ENCODE data around the gene TBC1D22A. TPM values are rescaled to one million over a fixed set of nuclear protein-coding genes. Genes with fewer than 3 reads are reported as not detected.

The TBC1D22A gene
- total RNA-seq, 6 donors from 2014 or later = 27.1 to 48.2 (median 35.3) TPM

DNA sequence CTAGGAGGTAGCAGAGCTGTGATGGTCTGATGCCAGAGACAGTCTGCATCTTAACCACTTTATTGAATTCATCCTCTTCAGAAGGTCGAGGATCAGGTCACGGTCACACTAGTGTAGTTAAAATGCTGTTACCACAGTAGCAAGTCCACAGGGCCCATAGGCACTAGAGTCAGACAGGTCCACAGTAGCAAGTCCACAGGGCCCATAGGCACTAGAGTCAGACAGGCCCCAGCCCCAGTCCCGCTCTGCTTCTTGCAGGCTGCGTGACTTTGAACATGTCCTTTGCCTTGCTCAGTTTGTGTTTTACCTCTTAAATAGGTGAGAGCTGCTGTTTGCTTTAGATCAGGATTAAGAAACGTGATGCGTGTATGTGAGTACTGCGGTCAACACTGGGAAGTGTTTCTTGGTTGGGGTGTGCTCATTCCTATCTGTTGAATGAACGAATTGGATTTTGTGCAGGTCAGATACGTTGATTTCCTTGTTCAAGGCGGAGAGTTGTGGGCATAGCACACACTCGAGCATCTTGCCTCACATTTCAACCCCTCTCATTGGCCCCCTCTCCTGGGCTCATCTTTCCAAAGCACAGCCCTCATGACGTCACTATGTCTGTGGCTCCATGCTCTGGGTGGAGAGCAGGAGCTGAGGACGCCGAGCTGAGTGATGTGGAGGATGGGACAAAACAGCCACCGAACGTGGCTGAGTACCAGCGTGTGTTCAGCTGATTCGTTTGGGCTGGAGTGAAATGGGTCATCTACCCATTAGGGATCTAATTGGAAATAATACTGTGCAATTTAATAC, 191.7 kb downstream of the TBC1D22A start:
- H3K4me1 ChIP-seq = no peaks in the 10 kb centered on the region
- WGBS, 2 donors = 93 to 95% methylated on average over 15 to 18 of the region's 18 CpGs
- ATAC-seq (ENCODE audit: low FRiP score in 2 of 2) (no peak), DNase-seq (no peak)
- H3K27me3 ChIP-seq = no peaks in the 10 kb centered on the region
- H3K9me3 ChIP-seq = no peaks in the 10 kb centered on the region
- peaks cover 0 to 13% (median 3%) of the 10 kb centered on the region in 4 donors for H3K36me3 ChIP-seq
- TF ChIP-seq POLR2A (IDR thresholded peaks at IDR 0.05) (no peak), POLR2AphosphoS5 (IDR thresholded peaks at IDR 0.05) (no peak), CTCF (IDR thresholded peaks at IDR 0.05) (no peak), EP300 (IDR thresholded peaks at IDR 0.05) (no peak)
- no peak overlapping the region for H3K4me3 ChIP-seq
- H3K27ac ChIP-seq = no peak overlapping the region

DNA sequence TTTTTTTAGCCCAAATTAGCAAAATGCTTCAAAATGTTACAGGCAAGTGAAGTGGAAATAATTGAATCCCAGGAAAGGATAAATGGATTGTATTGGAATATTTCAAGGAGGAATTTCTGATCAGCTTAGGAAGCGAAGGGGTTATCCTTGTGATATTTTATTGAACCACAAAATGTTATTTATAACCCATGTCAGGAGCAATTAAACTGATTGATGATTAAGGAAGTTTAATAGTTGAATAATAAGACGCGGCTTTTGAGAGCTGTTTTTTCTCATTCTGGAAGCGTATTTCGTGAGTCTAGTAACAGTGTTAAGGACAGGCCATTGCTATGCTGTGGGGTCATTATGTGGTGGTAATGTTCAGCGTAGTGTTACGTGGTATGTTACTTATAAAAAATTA, 192.3 kb downstream of the TBC1D22A start:
- DNase-seq (no peak), ATAC-seq (ENCODE audit: low FRiP score in 2 of 2) (no peak)
- no peak overlapping the region for H3K27ac ChIP-seq
- no peak overlapping the region for H3K4me3 ChIP-seq
- TF ChIP-seq POLR2AphosphoS5 (IDR thresholded peaks at IDR 0.05) = no peak
- no peak for TF ChIP-seq CTCF (IDR thresholded peaks at IDR 0.05)
- no peak for TF ChIP-seq POLR2A (IDR thresholded peaks at IDR 0.05)
- TF ChIP-seq EP300 (IDR thresholded peaks at IDR 0.05) = no peak
- H3K27me3 ChIP-seq = no peaks in the 10 kb centered on the region
- no peaks in the 10 kb centered on the region for H3K9me3 ChIP-seq
- WGBS, 2 donors = 94 to 96% methylated on average over 7 of the region's 7 CpGs
- peaks cover 0 to 7% (median 0%) of the 10 kb centered on the region in 4 donors for H3K36me3 ChIP-seq
- H3K4me1 ChIP-seq = no peaks in the 10 kb centered on the region

GRCh38 chr22:46956498-46957215, 194.2 kb downstream of the TBC1D22A start:
- Histone ChIP-seq H3K27ac (no peak overlapping the region), H3K4me3 (no peak overlapping the region), H3K36me3 (peaks cover 0 to 4% (median 0%) of the 10 kb centered on the region in 4 donors), H3K9me3 (no peaks in the 10 kb centered on the region), H3K4me1 (no peaks in the 10 kb centered on the region), H3K27me3 (no peaks in the 10 kb centered on the region)
- DNase-seq (no peak), ATAC-seq (ENCODE audit: low FRiP score in 2 of 2) (no peak)
- TF ChIP-seq POLR2A (IDR thresholded peaks at IDR 0.05) (no peak), CTCF (IDR thresholded peaks at IDR 0.05) (no peak), EP300 (IDR thresholded peaks at IDR 0.05) (no peak), POLR2AphosphoS5 (IDR thresholded peaks at IDR 0.05) (no peak)
- WGBS, 2 donors = 91 to 97% methylated on average over 16 to 19 of the region's 19 CpGs

DNA sequence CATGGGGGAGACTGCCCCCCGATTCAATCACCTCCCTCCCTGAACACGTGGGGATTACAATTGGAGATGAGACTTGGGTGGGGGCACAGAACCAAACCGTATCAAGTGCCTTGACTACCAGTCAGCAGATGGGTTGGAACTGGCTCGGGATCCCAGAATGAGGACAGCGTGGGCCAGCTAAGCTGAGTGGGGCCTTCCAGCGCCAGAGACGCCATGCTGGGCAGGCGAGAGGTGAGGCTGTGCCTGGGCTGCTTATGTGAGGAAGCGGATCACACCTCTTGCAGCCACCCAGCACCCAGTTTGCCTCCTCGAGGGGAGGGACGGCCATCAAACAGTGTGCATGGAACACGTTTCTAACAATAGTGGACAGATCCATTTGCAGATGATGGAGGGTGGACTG, 195.1 kb downstream of the TBC1D22A start:
- H3K9me3 ChIP-seq = no peaks in the 10 kb centered on the region
- no peak overlapping the region for H3K4me3 ChIP-seq
- no peaks in the 10 kb centered on the region for H3K27me3 ChIP-seq
- H3K27ac ChIP-seq = no peak overlapping the region
- ATAC-seq (ENCODE audit: low FRiP score in 2 of 2) (no peak), DNase-seq (no peak)
- TF ChIP-seq CTCF (IDR thresholded peaks at IDR 0.05) (no peak), POLR2AphosphoS5 (IDR thresholded peaks at IDR 0.05) (no peak), EP300 (IDR thresholded peaks at IDR 0.05) (no peak), POLR2A (IDR thresholded peaks at IDR 0.05) (no peak)
- H3K36me3 ChIP-seq = peaks cover 0 to 4% (median 0%) of the 10 kb centered on the region in 4 donors
- WGBS, 2 donors = 92 to 94% methylated on average over 8 to 12 of the region's 12 CpGs
- H3K4me1 ChIP-seq = no peaks in the 10 kb centered on the region

Measured in upper lobe of left lung (tissue), 6 donors.